Subcutaneous abdominal adipose tissue (tissue), 5 donors: ENCODE measurements around the gene PCNX3.

ENCODE experiments used
- H3K27ac ChIP-seq: one replicate; pipeline ENCODE4 v1.7.0; 2013; ENCODE audit warnings: low read depth, mild to moderate bottlenecking, inconsistent platforms, low read length, moderate library complexity
- H3K27me3 ChIP-seq, 5 donors: one replicate each; pipeline ENCODE4 v1.7.0; 2013; ENCODE audit warnings: low read length in 5 of 5, inconsistent platforms in 1 of 5; ENCODE audit not compliant: control insufficient read depth in 5 of 5, insufficient read depth in 4 of 5
- H3K36me3 ChIP-seq, 5 donors: one replicate each; pipeline ENCODE4 v1.7.0; 2013; ENCODE audit warnings: low read length in 5 of 5; ENCODE audit not compliant: control insufficient read depth in 5 of 5, insufficient read depth in 5 of 5
- H3K4me1 ChIP-seq, 5 donors: one replicate each; pipeline ENCODE4 v1.7.0; 2013; ENCODE audit warnings: low read length in 5 of 5, mild to moderate bottlenecking in 3 of 5, moderate library complexity in 1 of 5; ENCODE audit not compliant: control insufficient read depth in 5 of 5, insufficient read depth in 5 of 5
- H3K4me3 ChIP-seq, 5 donors: one replicate each; pipeline ENCODE4 v1.7.0; 2013; ENCODE audit warnings: low read length in 5 of 5, low read depth in 1 of 5
- H3K9ac ChIP-seq, 5 donors: one replicate each; pipeline ENCODE4 v1.7.0; 2013; ENCODE audit warnings: low read length in 5 of 5, mild to moderate bottlenecking in 4 of 5, moderate library complexity in 3 of 5
- H3K9me3 ChIP-seq, 5 donors: one replicate each; pipeline ENCODE4 v1.7.0; 2013; ENCODE audit warnings: low read length in 5 of 5; ENCODE audit not compliant: control insufficient read depth in 5 of 5
- donor health status: healthy.
- donor health status: healthy.
- donor health status: healthy.
- donor health status: healthy.
- donor health status: healthy.

The PCNX3 gene

DNA sequence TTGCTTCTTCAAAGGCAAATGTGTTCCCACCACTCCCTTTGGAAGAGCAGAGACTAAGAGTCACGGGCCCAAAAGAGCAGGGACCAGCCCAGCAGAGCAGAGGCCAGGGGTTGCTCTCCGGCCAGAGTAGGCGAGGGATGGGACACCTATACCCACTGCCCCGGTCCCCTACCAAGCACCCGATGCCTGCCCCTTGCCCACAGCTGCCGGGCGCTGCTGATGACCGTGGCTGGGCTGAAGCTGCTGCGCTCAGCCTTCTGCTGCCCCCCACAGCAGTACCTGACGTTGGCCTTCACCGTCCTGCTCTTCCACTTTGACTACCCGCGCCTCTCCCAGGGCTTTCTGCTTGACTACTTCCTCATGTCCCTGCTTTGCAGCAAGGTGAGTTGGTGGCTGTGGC is 11.6 kb downstream of the PCNX3 start:
- H3K9ac ChIP-seq, result no peak overlapping the region
- H3K27ac ChIP-seq, result no peak overlapping the region
- no peak overlapping the region for H3K4me3 ChIP-seq
- no peaks in the 10 kb centered on the region for H3K9me3 ChIP-seq
- peaks cover 0 to 95% (median 89%) of the 10 kb centered on the region in 5 donors for H3K36me3 ChIP-seq
- peaks cover 0 to 5% (median 0%) of the 10 kb centered on the region in 5 donors for H3K4me1 ChIP-seq
- H3K27me3 ChIP-seq, result no peaks in the 10 kb centered on the region

DNA sequence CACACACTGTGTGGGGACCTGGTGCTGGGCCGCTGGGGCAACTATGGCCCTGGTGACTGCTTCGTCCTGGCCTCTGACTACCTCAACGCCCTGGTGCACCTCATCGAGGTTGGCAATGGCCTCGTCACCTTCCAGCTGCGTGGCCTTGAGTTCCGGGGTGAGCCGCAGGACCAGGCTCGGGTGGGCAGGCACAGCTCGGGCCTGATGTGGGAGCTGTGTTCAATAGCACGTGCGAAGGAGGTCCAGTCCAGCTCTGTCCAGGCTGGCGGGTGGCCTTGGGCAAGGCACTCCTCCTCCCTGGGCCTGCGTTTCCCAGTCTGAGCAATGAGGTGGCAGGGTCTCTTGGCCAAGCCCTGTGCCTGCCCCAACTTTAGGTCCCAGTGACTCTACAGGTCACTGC is 14.0 kb downstream of the PCNX3 start:
- H3K27ac ChIP-seq, result no peak overlapping the region
- peaks cover 0 to 5% (median 0%) of the 10 kb centered on the region in 5 donors for H3K4me1 ChIP-seq
- no peaks in the 10 kb centered on the region for H3K27me3 ChIP-seq
- H3K9ac ChIP-seq, result no peak overlapping the region
- peaks cover 0 to 96% (median 84%) of the 10 kb centered on the region in 5 donors for H3K36me3 ChIP-seq
- H3K9me3 ChIP-seq, result no peaks in the 10 kb centered on the region
- H3K4me3 ChIP-seq, result no peak overlapping the region

DNA sequence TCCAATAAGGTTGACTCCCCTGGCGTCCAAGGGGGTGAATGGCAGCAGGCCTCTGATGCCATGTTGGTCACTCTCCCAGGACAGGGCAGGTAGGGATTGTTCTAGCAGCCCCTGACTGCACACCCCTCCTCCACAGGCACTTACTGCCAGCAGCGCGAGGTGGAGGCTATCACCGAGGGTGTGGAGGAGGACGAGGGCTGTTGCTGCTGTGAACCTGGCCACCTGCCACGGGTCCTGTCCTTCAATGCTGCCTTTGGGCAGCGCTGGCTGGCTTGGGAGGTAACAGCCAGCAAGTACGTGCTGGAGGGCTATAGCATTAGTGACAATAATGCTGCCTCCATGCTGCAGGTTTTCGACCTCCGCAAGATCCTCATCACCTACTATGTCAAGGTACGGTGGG is 14.6 kb downstream of the PCNX3 start:
- Histone ChIP-seq H3K27me3 (no peaks in the 10 kb centered on the region), H3K36me3 (peaks cover 0 to 96% (median 84%) of the 10 kb centered on the region in 5 donors), H3K27ac (no peak overlapping the region), H3K4me3 (no peak overlapping the region), H3K9ac (no peak overlapping the region), H3K9me3 (no peaks in the 10 kb centered on the region), H3K4me1 (peaks cover 0 to 5% (median 0%) of the 10 kb centered on the region in 5 donors)

DNA sequence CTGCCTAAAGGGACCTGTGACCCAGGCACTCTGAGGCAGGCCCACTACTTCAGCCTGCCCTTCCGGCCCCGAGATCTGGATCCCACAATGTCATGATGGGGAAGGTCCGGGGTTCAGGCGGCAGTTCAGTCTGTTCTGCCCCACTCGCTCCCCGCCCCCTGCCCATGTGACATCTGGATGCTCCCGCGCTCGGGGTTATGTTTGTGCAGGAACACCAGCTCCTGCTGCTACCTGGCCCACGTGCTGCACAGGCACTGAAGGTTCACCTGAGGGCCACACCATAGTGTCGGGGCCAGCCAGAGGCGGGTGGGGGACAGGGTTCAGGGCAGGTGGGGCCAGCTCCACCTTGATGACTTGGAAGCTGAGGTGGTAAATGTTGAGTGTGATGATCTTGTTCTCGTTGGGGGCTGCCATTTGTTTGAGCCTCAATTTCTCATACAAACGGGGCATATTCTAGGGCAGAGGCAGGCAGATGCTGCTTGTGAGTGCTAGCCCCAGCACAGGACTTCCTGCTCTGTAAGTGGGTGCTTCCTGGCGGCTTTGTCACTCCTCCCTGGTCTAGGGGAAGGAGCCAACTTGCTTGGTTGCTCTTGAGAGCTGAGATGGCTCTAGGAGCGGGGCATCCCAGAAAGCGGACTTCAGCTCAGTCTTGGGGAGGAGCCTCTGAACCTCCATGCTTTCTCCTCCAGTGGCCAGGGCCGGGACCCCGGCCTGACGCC is 18.0 kb downstream of the PCNX3 start:
- Histone ChIP-seq H3K36me3 (peaks cover 0 to 83% (median 71%) of the 10 kb centered on the region in 5 donors), H3K4me3 (no peak overlapping the region), H3K27ac (no peak overlapping the region), H3K4me1 (peaks cover 4 to 16% (median 13%) of the 10 kb centered on the region in 5 donors), H3K9ac (no peak overlapping the region), H3K9me3 (no peaks in the 10 kb centered on the region), H3K27me3 (no peaks in the 10 kb centered on the region)

DNA sequence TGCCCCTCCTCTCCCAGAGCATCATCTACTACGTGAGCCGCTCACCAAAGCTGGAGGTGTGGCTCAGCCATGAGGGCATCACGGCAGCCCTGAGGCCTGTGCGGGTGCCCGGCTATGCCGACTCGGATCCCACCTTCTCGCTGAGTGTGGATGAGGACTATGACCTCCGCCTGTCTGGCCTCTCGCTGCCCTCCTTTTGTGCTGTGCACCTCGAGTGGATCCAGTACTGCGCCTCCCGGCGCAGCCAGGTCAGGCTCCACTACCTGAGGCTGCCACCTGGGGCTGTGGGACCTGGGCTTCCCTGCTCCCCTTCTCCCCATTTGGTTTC is 18.5 kb downstream of the PCNX3 start:
- Histone ChIP-seq H3K27ac (no peak overlapping the region), H3K4me3 (no peak overlapping the region), H3K36me3 (peaks cover 0 to 78% (median 67%) of the 10 kb centered on the region in 5 donors), H3K9ac (no peak overlapping the region), H3K27me3 (no peaks in the 10 kb centered on the region), H3K4me1 (peaks cover 4 to 21% (median 18%) of the 10 kb centered on the region in 5 donors), H3K9me3 (no peaks in the 10 kb centered on the region)

DNA sequence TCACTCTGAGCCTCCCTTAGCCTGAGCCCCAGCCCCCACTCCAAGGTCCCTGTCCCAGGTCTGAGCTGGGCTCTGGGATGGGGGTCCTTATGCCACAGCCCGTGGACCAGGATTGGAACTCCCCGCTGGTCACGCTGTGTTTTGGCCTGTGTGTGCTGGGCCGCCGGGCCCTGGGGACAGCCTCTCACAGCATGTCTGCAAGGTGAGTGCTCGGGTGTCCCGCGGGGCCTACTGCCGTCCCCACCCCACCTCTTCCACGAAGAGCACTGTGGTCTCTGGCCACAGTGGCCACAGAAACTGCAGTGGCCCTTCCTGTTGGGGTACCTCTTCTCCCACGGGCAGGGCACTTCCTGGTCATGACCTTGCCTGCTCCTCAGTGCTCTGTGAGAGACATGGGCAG is 18.9 kb downstream of the PCNX3 start:
- Histone ChIP-seq H3K9ac (no peak overlapping the region), H3K36me3 (peaks cover 0 to 74% (median 63%) of the 10 kb centered on the region in 5 donors), H3K9me3 (no peaks in the 10 kb centered on the region), H3K27ac (no peak overlapping the region), H3K27me3 (no peaks in the 10 kb centered on the region), H3K4me1 (peaks cover 4 to 25% (median 22%) of the 10 kb centered on the region in 5 donors), H3K4me3 (no peak overlapping the region)

DNA sequence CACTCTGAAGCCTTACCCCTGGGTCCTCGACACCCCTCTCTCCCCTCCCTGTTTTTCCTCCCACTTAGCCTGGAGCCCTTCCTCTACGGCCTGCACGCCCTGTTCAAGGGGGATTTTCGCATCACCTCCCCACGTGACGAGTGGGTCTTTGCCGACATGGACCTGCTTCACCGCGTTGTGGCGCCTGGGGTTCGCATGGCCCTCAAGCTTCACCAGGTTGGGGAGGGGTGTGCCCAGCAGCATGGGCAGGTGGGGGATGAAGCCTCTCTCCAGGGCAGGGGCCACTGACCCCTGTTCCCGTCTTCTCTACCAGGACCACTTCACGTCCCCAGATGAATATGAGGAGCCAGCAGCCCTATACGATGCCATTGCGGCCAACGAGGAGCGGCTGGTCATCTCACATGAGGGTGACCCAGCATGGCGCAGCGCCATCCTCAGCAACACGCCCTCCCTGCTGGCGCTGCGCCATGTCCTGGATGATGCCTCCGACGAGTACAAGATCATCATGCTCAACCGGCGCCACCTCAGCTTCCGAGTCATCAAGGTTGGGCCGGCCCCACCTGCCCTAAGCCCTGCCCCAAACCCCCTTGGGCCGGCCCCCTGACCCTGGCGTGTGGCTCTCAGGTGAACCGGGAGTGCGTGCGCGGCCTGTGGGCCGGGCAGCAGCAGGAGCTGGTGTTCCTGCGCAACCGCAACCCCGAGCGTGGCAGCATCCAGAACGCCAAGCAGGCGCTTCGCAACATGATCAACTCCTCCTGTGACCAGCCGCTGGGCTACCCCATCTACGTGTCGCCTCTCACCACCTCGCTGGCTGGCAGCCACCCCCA is 19.5 kb downstream of the PCNX3 start:
- peaks cover 0 to 67% (median 56%) of the 10 kb centered on the region in 5 donors for H3K36me3 ChIP-seq
- H3K9me3 ChIP-seq, result no peaks in the 10 kb centered on the region
- no peaks in the 10 kb centered on the region for H3K27me3 ChIP-seq
- no peak overlapping the region for H3K27ac ChIP-seq
- no peak overlapping the region for H3K9ac ChIP-seq
- peaks cover 7 to 32% (median 29%) of the 10 kb centered on the region in 5 donors for H3K4me1 ChIP-seq
- no peak overlapping the region for H3K4me3 ChIP-seq

DNA sequence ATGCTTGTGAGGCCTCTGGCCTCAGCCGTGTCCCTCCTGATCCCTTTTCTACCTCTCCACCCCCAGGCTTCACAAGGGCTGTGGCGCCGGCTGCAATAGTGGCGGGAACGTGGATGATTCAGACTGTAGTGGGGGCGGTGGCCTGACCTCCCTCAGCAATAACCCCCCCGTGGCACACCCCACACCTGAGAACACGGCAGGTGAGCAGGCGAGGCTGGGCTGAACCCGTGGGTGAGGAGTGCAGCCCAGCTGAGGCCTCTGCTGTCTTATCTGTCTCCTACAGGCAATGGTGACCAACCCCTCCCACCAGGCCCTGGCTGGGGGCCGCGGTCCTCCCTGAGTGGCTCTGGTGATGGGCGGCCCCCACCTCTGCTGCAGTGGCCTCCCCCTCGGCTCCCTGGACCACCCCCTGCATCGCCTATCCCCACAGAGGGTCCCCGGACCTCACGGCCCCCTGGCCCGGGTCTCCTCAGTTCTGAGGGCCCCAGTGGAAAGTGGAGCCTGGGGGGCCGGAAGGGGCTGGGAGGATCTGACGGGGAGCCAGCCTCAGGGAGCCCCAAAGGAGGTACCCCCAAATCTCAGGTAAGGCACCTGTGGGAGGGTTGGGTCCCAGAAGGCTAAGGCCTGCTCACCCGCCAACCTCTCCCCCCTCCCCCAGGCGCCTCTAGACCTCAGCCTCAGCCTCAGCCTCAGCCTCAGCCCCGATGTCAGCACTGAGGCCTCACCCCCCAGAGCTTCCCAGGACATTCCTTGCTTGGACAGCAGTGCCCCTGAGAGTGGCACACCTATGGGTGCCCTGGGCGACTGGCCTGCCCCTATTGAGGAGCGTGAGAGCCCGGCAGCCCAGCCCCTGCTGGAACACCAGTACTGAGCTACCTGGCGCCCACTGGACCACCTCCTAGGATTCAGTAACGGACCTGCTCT is 20.8 kb downstream of the PCNX3 start:
- H3K4me3 ChIP-seq, result no peak overlapping the region
- H3K4me1 ChIP-seq, result peaks cover 10 to 44% (median 41%) of the 10 kb centered on the region in 5 donors
- H3K9ac ChIP-seq, result no peak overlapping the region
- no peaks in the 10 kb centered on the region for H3K27me3 ChIP-seq
- no peaks in the 10 kb centered on the region for H3K9me3 ChIP-seq
- H3K27ac ChIP-seq, result no peak overlapping the region
- H3K36me3 ChIP-seq, result peaks cover 0 to 61% (median 51%) of the 10 kb centered on the region in 5 donors

DNA sequence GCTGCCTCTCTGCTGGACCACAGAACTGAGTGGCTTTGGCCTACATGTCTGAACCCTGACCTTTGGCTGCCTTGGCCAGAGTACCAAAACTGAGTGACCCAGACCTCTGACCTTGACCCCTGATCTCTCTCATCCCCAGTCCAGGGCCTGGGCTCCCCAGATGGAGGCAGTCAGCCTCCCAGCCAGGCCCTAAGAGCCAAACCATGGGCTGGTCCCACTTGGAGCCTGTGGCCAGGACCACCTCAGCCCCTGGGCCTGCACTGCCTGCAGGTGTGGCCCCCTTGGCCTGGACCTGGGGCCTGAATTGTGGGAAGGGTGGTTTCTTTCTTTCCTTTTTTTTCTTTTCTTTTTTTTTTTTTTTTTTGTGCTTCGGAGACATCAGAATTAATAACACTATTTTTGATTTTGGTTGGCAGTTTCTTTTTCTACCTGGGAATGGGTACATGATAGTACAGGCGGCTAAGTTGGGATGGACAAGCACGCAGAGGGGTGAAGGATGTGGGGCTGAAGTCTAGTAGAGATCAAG is 21.5 kb downstream of the PCNX3 start:
- Histone ChIP-seq H3K9ac (peak overlapping the region in 3 of 5 donors; percentile 52 to 82 (median 53)), H3K4me3 (peak overlapping the region in 2 of 5 donors; percentile 58 to 85), H3K27ac (peak overlapping the region; percentile 69), H3K36me3 (peaks cover 0 to 60% (median 48%) of the 10 kb centered on the region in 5 donors), H3K9me3 (no peaks in the 10 kb centered on the region), H3K27me3 (no peaks in the 10 kb centered on the region), H3K4me1 (peaks cover 10 to 51% (median 49%) of the 10 kb centered on the region in 5 donors)
